HepG2 (cell line): ENCODE results near the gene BLMH. TPM values are rescaled to one million over a fixed set of nuclear protein-coding genes. Genes with fewer than 3 reads are reported as not detected.

Experiments
- ARNT ChIP-seq: fragments of 450-650 bp; IDR thresholded peaks from 2 replicates; pipeline ENCODE4 v1.6.1; 2017
- BRCA1 ChIP-seq: sonication (generic); formaldehyde crosslinking; IDR thresholded peaks from 2 replicates; pipeline ENCODE4 v1.4.0; 2020; ENCODE audit warnings: missing genetic modification reagents
- CREM ChIP-seq, 2 experiments: sonication (generic) in 1 of 2; formaldehyde crosslinking in 1 of 2; IDR thresholded peaks; 2 replicates each; pipeline versions ENCODE4 v1.4.0 to v1.6.1; 2016 to 2020; ENCODE audit warnings: antibody characterized with exemption in 1 of 2, mild to moderate bottlenecking in 1 of 2, missing genetic modification reagents in 1 of 2
- NFYC ChIP-seq: IDR thresholded peaks from 2 replicates; pipeline ENCODE4 v1.6.1; 2016; ENCODE audit warnings: missing genetic modification reagents, missing compliant biosample characterization
- TOPORS ChIP-seq: sonication (generic); formaldehyde crosslinking; IDR thresholded peaks from 2 replicates; pipeline ENCODE4 v1.8.0; 2023; ENCODE audit warnings: mild to moderate bottlenecking, missing genetic modification reagents
- ZNF274 ChIP-seq: sonication (generic); formaldehyde crosslinking; IDR thresholded peaks from 2 replicates; pipeline ENCODE4 v1.5.1; 2020; ENCODE audit warnings: mild to moderate bottlenecking, missing genetic modification reagents
- ZNF33A ChIP-seq: sonication (generic); formaldehyde crosslinking; IDR thresholded peaks from 2 replicates; pipeline ENCODE4 v1.5.1; 2020; ENCODE audit warnings: missing genetic modification reagents, mild to moderate bottlenecking, moderate library complexity, borderline replicate concordance
- ZNF83 ChIP-seq: sonication (generic); formaldehyde crosslinking; IDR thresholded peaks from 2 replicates; pipeline ENCODE4 v1.4.0; 2020; ENCODE audit warnings: missing genetic modification reagents, mild to moderate bottlenecking, borderline replicate concordance
- polyA plus RNA-seq, 8 experiments: library from polyadenylated mRNA; depleted of rRNA in 3 of 8; stranded (reverse) in 7 of 8; unstranded in 1 of 8; fragments of >200 nt; fragmentation: Illumina TruSeq in 4 of 8; extraction: Trizol in 4 of 8; gene quantifications; 2 replicates each; pipeline versions ENCODE4 v1.2.1 to v1.2.3, GENCODE V29; 2011 to 2016; ENCODE audit warnings: low read depth in 4 of 8, missing spikeins in 1 of 8, mixed read lengths in 1 of 8; ENCODE audit not compliant: insufficient read depth in 1 of 8
- total RNA-seq, 5 experiments: library from RNA; depleted of rRNA; stranded (reverse); fragments of >200 nt; fragmentation: Illumina TruSeq; extraction: Trizol; gene quantifications; 2 replicates each; pipeline ENCODE4 v1.2.3, GENCODE V29; 2016; ENCODE audit warnings: low read depth in 1 of 5
- TF ChIP-seq, protein P1 (sequence below), 2 experiments: sonication (generic) in 1 of 2; formaldehyde crosslinking in 1 of 2; IDR thresholded peaks; 2 replicates each; pipeline versions ENCODE4 v1.4.0 to v1.6.1; 2016 to 2020; ENCODE audit warnings: borderline replicate concordance in 1 of 2, low read depth in 1 of 2, mild to moderate bottlenecking in 1 of 2, missing genetic modification reagents in 1 of 2
- TF ChIP-seq, protein P2 (sequence below): sonication (generic); formaldehyde crosslinking; IDR thresholded peaks from 2 replicates; pipeline ENCODE4 v1.4.0; 2020; ENCODE audit warnings: missing genetic modification reagents
- TF ChIP-seq, protein P3 (sequence below): sonication (generic); formaldehyde crosslinking; IDR thresholded peaks from 2 replicates; pipeline ENCODE4 v1.5.0; 2020; ENCODE audit warnings: missing genetic modification reagents
- TF ChIP-seq, protein P4 (sequence below): sonication (generic); formaldehyde crosslinking; conservative IDR thresholded peaks from 2 replicates; pipeline ENCODE4 v1.4.0; 2020; ENCODE audit warnings: missing genetic modification reagents
- TF ChIP-seq, protein P5 (sequence below): sonication (generic); formaldehyde crosslinking; IDR thresholded peaks from 2 replicates; pipeline ENCODE4 v1.4.0; 2020; ENCODE audit warnings: missing genetic modification reagents, borderline replicate concordance
- TF ChIP-seq, protein P6 (sequence below): sonication (generic); formaldehyde crosslinking; IDR thresholded peaks from 2 replicates; pipeline ENCODE4 v1.8.0; 2022; ENCODE audit warnings: missing genetic modification reagents, low read depth, mild to moderate bottlenecking, borderline replicate concordance

The BLMH gene
- total and polyA plus RNA-seq, 2 of the 13 experiments (the other 11 are each of a cell fraction or from before 2014, with no cell fraction given) = 12.1 to 41.0 TPM

DNA sequence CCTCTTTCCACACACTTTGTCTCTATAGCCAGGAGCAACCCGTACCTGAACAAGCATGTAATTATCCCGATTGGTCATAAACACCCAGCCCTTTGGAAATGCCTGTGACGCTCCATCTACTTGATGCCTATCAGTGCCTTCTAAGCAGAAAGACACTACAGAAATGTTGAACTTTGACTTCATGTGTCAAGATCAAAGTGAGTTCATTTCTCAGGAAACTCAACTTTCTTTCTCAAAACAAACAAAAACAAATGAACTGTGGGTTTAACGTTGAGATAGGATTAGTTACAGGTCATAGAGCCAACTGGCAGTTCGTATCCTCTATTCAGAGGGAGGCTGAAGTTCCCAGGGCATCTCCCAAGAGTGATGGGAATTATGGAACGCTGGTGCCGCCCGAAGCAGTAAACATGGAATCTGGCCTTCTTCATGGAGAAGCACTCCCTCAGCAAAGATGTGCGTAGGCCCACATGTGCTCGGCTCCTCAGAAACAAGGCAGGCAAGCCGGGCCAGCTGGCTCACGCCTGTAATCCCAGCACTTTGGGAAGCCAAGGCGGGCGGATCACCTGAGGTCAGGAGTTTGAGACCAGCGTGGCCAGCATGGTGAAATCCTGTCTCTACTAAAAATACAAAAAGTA, 65.7 kb downstream of the BLMH start (continued):
- TF ChIP-seq, protein P1, sequence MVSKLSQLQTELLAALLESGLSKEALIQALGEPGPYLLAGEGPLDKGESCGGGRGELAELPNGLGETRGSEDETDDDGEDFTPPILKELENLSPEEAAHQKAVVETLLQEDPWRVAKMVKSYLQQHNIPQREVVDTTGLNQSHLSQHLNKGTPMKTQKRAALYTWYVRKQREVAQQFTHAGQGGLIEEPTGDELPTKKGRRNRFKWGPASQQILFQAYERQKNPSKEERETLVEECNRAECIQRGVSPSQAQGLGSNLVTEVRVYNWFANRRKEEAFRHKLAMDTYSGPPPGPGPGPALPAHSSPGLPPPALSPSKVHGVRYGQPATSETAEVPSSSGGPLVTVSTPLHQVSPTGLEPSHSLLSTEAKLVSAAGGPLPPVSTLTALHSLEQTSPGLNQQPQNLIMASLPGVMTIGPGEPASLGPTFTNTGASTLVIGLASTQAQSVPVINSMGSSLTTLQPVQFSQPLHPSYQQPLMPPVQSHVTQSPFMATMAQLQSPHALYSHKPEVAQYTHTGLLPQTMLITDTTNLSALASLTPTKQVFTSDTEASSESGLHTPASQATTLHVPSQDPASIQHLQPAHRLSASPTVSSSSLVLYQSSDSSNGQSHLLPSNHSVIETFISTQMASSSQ (IDR thresholded peaks at IDR 0.05; ENCODE audit: low read depth) = no peak
- TF ChIP-seq, protein P1 (CRISPR knock-in tag; IDR thresholded peaks at IDR 0.05; ENCODE audit: borderline replicate concordance) = no peak
- TF ChIP-seq, protein P2, sequence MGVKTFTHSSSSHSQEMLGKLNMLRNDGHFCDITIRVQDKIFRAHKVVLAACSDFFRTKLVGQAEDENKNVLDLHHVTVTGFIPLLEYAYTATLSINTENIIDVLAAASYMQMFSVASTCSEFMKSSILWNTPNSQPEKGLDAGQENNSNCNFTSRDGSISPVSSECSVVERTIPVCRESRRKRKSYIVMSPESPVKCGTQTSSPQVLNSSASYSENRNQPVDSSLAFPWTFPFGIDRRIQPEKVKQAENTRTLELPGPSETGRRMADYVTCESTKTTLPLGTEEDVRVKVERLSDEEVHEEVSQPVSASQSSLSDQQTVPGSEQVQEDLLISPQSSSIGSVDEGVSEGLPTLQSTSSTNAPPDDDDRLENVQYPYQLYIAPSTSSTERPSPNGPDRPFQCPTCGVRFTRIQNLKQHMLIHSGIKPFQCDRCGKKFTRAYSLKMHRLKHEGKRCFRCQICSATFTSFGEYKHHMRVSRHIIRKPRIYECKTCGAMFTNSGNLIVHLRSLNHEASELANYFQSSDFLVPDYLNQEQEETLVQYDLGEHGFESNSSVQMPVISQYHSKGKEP = no peak
- TF ChIP-seq ZNF274 (CRISPR knock-in tag) (no peak), TOPORS (CRISPR knock-in tag) (no peak), CREM (IDR thresholded peaks at IDR 0.05) (peak; percentile 80), CREM (CRISPR knock-in tag; IDR thresholded peaks at IDR 0.05) (no peak), ZNF33A (CRISPR knock-in tag) (no peak), ZNF83 (CRISPR knock-in tag) (no peak), ARNT (no peak), BRCA1 (CRISPR knock-in tag) (no peak), NFYC (no peak)
- TF ChIP-seq, protein P3, sequence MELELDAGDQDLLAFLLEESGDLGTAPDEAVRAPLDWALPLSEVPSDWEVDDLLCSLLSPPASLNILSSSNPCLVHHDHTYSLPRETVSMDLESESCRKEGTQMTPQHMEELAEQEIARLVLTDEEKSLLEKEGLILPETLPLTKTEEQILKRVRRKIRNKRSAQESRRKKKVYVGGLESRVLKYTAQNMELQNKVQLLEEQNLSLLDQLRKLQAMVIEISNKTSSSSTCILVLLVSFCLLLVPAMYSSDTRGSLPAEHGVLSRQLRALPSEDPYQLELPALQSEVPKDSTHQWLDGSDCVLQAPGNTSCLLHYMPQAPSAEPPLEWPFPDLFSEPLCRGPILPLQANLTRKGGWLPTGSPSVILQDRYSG (CRISPR knock-in tag) = no peak
- TF ChIP-seq, protein P4, sequence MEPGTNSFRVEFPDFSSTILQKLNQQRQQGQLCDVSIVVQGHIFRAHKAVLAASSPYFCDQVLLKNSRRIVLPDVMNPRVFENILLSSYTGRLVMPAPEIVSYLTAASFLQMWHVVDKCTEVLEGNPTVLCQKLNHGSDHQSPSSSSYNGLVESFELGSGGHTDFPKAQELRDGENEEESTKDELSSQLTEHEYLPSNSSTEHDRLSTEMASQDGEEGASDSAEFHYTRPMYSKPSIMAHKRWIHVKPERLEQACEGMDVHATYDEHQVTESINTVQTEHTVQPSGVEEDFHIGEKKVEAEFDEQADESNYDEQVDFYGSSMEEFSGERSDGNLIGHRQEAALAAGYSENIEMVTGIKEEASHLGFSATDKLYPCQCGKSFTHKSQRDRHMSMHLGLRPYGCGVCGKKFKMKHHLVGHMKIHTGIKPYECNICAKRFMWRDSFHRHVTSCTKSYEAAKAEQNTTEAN (CRISPR knock-in tag) = no peak
- TF ChIP-seq, protein P5, sequence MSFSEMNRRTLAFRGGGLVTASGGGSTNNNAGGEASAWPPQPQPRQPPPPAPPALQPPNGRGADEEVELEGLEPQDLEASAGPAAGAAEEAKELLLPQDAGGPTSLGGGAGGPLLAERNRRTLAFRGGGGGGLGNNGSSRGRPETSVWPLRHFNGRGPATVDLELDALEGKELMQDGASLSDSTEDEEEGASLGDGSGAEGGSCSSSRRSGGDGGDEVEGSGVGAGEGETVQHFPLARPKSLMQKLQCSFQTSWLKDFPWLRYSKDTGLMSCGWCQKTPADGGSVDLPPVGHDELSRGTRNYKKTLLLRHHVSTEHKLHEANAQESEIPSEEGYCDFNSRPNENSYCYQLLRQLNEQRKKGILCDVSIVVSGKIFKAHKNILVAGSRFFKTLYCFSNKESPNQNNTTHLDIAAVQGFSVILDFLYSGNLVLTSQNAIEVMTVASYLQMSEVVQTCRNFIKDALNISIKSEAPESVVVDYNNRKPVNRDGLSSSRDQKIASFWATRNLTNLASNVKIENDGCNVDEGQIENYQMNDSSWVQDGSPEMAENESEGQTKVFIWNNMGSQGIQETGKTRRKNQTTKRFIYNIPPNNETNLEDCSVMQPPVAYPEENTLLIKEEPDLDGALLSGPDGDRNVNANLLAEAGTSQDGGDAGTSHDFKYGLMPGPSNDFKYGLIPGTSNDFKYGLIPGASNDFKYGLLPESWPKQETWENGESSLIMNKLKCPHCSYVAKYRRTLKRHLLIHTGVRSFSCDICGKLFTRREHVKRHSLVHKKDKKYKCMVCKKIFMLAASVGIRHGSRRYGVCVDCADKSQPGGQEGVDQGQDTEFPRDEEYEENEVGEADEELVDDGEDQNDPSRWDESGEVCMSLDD (CRISPR knock-in tag) = no peak
- TF ChIP-seq, protein P6, sequence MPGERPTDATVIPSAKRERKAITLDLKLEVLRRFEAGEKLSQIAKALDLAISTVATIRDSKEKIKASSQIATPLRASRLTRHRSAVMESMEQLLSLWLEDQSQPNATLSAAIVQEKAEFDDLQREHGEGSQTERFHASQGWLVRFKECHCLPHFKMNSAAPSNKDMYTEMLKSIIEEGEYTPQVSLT (CRISPR knock-in tag) = no peak
